ENCODE data around the gene ARHGEF10L.

The ARHGEF10L gene

GRCh38 chr1:17674726-17675500 is 135.4 kb downstream of the ARHGEF10L start:
- DNase-seq (ENCODE audit: low read depth): no peak

- no peak for DNase-seq (ENCODE audit: low read depth)
Measured at GRCh38 chr1:17675744-17676143, 136.2 kb downstream of the ARHGEF10L start.

- DNase-seq (ENCODE audit: low read depth): no peak
Measured at GRCh38 chr1:17676387-17677060, 137.0 kb downstream of the ARHGEF10L start.

GRCh38 chr1:17678011-17678410 is 138.5 kb downstream of the ARHGEF10L start:
- no peak for DNase-seq (ENCODE audit: low read depth)

GRCh38 chr1:17679856-17680255 is 140.4 kb downstream of the ARHGEF10L start:
- DNase-seq (ENCODE audit: low read depth): no peak

GRCh38 chr1:17680308-17680707 is 140.8 kb downstream of the ARHGEF10L start:
- no peak for DNase-seq (ENCODE audit: low read depth)

- DNase-seq (ENCODE audit: low read depth): no peak
Measured at GRCh38 chr1:17682400-17682799, 142.9 kb downstream of the ARHGEF10L start.

GRCh38 chr1:17683598-17683997 is 144.1 kb downstream of the ARHGEF10L start:
- no peak for DNase-seq (ENCODE audit: low read depth)

- DNase-seq (ENCODE audit: low read depth): no peak
Measured at GRCh38 chr1:17684810-17685209, 145.3 kb downstream of the ARHGEF10L start.

- no peak for DNase-seq (ENCODE audit: low read depth)
Measured at GRCh38 chr1:17686258-17686657, 146.8 kb downstream of the ARHGEF10L start.

GRCh38 chr1:17687145-17687544 is 147.6 kb downstream of the ARHGEF10L start:
- DNase-seq (ENCODE audit: low read depth): no peak

- DNase-seq (ENCODE audit: low read depth): no peak
Measured at GRCh38 chr1:17688217-17688810, 148.8 kb downstream of the ARHGEF10L start.

GRCh38 chr1:17689011-17689410 is 149.5 kb downstream of the ARHGEF10L start:
- DNase-seq (ENCODE audit: low read depth): no peak

GRCh38 chr1:17690906-17691634 is 151.6 kb downstream of the ARHGEF10L start:
- no peak for DNase-seq (ENCODE audit: low read depth)

- no peak for DNase-seq (ENCODE audit: low read depth)
Measured at GRCh38 chr1:17692645-17693044, 153.1 kb downstream of the ARHGEF10L start.

GRCh38 chr1:17696417-17697301 is 157.2 kb downstream of the ARHGEF10L start:
- DNase-seq (ENCODE audit: low read depth): no peak

- no peak for DNase-seq (ENCODE audit: low read depth)
Measured at GRCh38 chr1:17697458-17697857, 158.0 kb downstream of the ARHGEF10L start.

GRCh38 chr1:17699581-17699980 is 160.1 kb downstream of the ARHGEF10L start:
- DNase-seq (ENCODE audit: low read depth): no peak

- no peak for DNase-seq (ENCODE audit: low read depth)
Measured at GRCh38 chr1:17700945-17701810, 161.7 kb downstream of the ARHGEF10L start.

- no peak for DNase-seq (ENCODE audit: low read depth)
Measured at GRCh38 chr1:17704176-17704575, 164.7 kb downstream of the ARHGEF10L start.
